HG03565 (cell line): ENCODE measurements around the gene VDAC1.
A peak's percentile ranks its signal among the peaks of the same experiment; 100 is the strongest.
"Not testable (repeated sequence)": the region's sequence is repeated elsewhere in the genome, so short reads cannot be mapped to it uniquely, and the experiment has no call there.

Experiments used
- ATAC-seq: cut with Tn5 transposase; IDR thresholded peaks from one replicate; pipeline ENCODE4 v1.9.1; 2021; ENCODE audit warnings: mild to moderate bottlenecking, moderate library complexity; ENCODE audit not compliant: unreplicated experiment

The VDAC1 gene, protein sequence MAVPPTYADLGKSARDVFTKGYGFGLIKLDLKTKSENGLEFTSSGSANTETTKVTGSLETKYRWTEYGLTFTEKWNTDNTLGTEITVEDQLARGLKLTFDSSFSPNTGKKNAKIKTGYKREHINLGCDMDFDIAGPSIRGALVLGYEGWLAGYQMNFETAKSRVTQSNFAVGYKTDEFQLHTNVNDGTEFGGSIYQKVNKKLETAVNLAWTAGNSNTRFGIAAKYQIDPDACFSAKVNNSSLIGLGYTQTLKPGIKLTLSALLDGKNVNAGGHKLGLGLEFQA

DNA sequence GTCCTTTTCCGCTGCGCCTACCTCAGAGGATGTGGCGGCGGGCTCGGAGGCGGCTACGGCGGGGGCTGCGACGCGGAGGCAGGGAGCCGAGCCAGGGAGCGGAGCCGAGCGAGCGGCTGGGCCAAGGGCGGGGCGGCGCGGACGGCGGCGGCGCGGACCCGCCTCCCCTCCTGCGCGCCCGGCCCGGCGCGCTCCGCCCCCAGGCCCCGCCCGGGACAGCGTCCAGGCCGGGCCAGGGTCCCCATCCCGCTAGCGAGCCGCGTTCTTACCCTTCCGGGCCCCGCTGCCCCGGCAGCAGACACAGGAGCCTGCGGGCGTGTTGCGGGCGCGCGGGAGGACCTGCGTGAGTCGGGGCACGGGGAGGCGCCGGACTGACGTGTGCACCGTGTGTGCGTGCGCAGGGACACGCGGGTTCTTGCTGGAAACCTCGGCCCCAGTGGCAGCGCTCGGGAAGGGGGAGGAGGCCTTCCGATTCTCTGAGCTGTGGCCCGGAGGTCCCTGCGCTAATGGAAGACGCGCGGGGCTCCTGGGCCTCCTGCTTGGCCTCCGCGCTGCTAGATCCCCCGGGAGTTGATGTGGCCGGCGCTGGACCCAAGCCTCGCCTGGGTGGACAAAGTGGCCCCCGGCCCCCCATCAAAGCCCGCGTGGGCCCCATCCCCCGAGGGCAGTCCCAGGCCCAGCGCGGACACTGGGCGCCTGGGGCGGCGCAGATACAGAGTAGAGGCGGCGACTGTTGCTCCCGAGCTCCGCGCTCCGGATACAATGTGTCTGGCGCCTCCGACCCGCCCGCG, at the start of gene VDAC1:
Gene VDAC1 (minus strand): TSS at position 350 of the 791 bp plus-strand sequence. CDS start 11,963 bp downstream, outside the sequence.
- ATAC-seq: peak; percentile 57

GRCh38 chr5:134053840-134054338, 49.1 kb upstream of the VDAC1 start:
- no peak for ATAC-seq

DNA sequence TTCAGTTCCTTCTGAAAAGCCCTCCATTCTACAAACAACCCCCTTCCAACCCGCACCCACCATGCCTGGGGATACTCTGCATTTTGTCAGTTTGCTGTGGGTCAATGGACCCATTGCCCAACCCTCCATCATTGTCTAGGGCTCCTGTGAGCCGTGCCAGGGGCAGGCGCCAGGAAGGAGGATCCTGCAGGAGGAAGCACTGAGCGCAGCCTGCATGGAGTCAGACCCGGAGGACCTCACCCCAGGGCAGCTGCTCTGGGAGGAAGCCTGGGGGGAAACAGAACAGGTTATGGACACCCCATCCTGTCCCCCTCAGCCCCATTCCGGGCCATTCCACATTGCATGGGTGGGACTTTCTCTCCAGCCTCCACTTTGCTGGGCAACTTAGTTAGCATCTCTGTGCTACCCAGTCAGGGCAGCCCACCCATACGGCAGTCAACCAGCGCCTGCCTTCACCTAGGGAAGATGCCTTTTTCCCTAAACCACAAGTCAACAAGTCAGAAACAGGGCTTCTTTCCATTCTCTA, 48.6 kb upstream of the VDAC1 start:
- no peak for ATAC-seq

DNA sequence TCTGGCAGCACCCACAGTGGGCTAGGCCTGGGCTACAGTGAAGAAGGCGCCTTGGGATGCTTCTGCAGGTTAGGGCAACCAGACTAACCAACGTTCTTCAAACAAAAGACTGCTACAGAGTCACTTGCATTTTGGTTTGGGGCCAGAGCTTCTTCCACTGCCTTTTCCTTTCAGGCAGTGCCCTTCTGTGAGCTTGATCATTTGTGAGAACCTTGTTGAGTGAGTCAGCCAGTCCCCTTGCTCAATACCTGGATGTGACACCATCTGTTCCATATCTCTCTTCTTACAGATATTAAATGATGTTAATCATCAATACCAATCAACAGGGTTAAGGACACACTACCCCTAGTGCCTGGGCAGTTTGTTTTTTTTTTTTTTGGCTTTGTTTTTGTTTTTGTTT, 46.5 kb upstream of the VDAC1 start:
- no peak for ATAC-seq

DNA sequence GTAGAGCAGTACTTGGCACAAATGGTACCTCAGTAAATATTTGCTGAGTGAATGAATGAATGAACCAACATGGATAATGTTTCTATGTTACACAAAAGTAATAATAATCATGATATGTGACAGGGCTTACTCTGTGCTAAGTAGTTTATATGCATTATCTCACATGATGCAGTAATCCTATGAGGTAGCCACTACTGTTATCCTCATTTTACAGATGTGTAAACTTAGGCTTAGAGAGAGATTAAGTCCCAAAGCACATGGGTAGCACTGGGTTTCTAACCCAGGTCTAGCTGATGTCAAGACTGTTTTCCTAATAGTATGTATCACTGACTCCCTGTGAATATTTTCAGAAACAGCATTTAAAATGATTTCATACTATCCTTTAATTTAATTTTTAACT, 44.1 kb upstream of the VDAC1 start:
- no peak for ATAC-seq

GRCh38 chr5:134047687-134048056, 42.9 kb upstream of the VDAC1 start:
- ATAC-seq: no peak

GRCh38 chr5:134046801-134047686, 42.3 kb upstream of the VDAC1 start:
- ATAC-seq: no peak

DNA sequence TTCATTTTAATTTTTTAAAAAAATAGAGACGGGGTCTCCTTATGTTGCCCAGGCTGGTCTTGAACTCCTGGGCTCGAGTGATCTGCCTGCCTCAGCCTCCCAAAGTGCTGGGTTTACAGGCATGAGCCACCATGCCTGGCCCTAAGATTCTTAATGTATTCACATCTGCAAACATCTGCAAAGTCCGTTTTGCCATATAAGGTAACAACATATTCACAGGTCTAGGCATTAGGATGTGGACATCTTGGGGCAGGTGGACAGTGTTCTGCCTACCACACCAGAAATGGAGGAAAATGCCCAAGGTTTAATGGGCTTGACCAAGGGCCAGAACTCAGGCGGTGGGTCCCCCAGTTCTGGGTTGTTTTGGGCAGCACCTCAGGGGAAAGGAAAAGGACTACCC, 41.6 kb upstream of the VDAC1 start:
- ATAC-seq: no peak

- ATAC-seq: no peak
Measured at GRCh38 chr5:134043793-134044792, 39.3 kb upstream of the VDAC1 start.

- peak; percentile 56 for ATAC-seq
Measured at GRCh38 chr5:134041570-134042411, 37.0 kb upstream of the VDAC1 start.

- ATAC-seq: no peak
Measured at GRCh38 chr5:134038138-134038537, 33.4 kb upstream of the VDAC1 start.

GRCh38 chr5:134037160-134037559, 32.4 kb upstream of the VDAC1 start:
- no peak for ATAC-seq

DNA sequence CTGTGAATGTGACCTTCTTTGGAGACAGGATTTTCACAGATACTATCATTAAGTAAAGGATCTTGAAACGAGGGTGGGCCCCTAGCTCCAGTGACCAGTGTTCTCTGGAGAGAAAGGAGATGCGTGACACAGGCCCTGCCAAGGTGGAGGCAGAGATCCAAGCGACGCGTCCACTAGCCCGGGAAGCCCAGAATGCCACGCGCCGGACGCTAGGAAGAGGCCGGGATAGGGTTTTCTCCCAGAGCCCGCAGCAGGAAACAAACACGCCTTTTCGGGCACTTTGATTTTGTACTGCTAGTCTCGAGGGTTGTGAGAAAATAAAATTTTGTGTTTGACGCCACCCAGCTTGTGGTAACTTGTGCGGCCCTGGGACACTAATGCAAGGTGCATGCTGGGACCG, 29.6 kb upstream of the VDAC1 start:
- ATAC-seq: no peak

GRCh38 chr5:134030303-134030964, 25.7 kb upstream of the VDAC1 start:
- not testable (repeated sequence) for ATAC-seq

DNA sequence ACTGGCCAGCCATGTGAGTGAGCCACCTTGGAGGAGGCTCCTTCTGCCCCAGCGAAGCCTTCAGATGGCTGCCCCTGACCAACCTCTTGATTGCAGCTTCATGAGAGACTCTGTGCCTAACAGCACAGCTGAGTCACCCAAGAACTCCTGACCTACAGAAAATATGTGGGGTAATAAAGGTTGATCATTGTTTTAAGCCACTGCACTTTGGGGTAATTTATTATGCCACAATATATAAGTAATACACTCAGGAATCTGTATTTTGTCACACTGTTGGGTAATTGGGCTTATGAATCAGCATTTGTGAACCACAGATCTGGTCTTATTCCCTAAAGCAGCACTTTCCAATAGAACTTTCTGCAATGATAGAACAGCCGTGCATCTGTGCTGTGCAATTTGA, 24.4 kb upstream of the VDAC1 start:
- no peak for ATAC-seq

DNA sequence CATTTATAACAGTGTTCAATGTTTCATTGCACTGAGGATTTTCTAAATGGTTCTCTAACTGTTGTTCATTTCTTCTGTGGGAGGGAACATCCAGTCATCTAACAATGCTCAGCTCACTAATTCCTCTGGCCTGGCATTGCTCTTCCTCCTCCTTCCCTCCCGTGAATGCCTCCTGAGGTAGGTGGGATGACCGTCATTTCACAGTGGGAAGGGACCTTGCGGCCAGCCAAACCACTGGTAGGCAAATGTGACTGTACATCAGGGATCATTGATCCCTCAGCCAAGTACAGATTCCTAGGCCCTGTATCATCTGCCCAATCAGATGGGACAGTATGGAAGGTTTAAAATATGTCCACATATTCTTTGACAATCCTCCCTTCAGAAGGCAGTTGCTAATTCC, 23.7 kb upstream of the VDAC1 start:
- ATAC-seq: no peak

DNA sequence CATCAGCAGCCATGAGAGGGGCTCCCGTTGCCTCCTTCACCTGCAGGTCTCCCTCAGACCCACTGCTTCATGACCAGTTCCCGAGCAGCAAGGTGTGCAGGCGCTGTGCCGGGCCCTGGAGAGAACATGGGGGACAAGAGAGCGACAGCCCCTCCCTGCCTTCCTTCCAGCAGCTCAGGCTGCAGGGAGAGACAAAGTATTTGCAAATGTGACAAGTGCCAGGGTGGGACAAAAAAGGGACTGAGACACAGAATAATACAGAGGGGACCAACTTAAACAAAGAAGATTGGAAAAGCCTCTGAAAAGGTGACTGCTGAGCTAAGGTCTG, 22.5 kb upstream of the VDAC1 start:
- ATAC-seq: no peak

DNA sequence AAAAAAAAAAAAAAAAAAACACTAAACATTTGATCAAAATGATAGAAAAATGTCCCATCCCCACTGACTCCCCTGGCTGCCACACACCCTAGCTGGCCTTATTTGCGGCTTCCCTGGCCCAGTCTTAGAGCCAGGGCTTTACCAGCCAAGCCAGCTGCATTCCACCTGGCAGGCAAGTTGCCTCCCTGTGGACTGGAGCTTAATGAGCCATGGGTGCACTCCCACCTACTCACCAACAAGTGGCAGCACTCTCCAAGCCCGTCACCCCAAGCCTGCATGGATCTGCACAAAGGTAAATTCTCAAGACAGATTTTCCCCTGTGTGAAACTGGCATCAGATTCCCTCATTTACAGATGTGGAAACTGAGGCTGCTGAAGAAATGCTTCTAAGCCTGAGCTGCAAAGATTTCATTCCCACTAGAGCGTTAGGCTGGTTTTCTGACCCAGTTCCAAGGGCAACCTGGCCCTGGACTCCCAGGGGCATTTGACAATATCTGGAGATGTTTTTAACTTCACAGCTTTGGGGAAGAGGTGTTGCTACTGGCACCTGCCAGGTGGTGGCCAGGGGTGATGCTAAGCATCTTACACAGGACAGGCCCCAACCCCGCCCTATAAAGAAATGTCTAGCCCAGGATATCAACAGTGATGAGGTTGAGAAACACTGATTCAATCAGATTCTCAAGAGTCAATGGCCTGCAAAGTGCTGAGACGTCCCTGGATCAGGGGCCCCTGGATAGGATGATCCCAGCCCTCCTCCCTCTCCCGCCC, 21.9 kb upstream of the VDAC1 start:
- peak; percentile 71 for ATAC-seq
